22Rv1 (cell line): Measurements from ENCODE around the gene CDKL4.

Experiments
- CTCF ChIP-seq: fragments of 450-650 bp; IDR thresholded peaks from 2 replicates; pipeline ENCODE4 v1.5.1; 2017; ENCODE audit warnings: mild to moderate bottlenecking
- ZFX ChIP-seq: fragments of 450-650 bp; IDR thresholded peaks from 2 replicates; pipeline ENCODE4 v1.6.1; 2017; ENCODE audit warnings: antibody characterized with exemption, borderline replicate concordance

- no peak for TF ChIP-seq CTCF
- TF ChIP-seq ZFX: no peak
Measured at GRCh38 chr2:39164089-39164488, 79.7 kb downstream of the CDKL4 start.
